LNCAP (cell line): ENCODE measurements around the gene ITIH6.

Source experiments
- TF ChIP-seq, protein P1 (sequence below): fragments of 450-650 bp; IDR thresholded peaks from 2 replicates; pipeline ENCODE4 v1.5.1; 2017; ENCODE audit warnings: mild to moderate bottlenecking

Gene ITIH6

DNA sequence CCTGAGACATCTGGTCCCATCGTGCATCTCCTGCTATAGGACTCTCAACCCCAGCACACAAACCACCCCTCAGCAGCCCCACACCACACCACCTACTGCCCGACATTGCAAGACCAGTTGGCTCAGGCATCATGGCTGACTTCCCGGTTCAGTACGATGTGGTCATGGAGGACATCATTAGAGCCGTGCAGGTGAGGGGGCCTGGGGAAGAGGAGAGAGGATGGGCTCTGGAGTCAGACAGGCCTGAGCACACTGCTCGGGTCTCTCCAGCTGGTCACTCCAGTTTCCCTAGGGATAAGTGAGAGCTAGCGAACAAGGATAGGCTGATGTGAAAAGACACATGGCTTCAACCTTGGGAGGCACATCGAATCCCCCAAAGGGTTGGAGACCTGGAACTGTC lies 26.7 kb upstream of the ITIH6 start:
- TF ChIP-seq, protein P1, sequence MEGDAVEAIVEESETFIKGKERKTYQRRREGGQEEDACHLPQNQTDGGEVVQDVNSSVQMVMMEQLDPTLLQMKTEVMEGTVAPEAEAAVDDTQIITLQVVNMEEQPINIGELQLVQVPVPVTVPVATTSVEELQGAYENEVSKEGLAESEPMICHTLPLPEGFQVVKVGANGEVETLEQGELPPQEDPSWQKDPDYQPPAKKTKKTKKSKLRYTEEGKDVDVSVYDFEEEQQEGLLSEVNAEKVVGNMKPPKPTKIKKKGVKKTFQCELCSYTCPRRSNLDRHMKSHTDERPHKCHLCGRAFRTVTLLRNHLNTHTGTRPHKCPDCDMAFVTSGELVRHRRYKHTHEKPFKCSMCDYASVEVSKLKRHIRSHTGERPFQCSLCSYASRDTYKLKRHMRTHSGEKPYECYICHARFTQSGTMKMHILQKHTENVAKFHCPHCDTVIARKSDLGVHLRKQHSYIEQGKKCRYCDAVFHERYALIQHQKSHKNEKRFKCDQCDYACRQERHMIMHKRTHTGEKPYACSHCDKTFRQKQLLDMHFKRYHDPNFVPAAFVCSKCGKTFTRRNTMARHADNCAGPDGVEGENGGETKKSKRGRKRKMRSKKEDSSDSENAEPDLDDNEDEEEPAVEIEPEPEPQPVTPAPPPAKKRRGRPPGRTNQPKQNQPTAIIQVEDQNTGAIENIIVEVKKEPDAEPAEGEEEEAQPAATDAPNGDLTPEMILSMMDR: no peak

DNA sequence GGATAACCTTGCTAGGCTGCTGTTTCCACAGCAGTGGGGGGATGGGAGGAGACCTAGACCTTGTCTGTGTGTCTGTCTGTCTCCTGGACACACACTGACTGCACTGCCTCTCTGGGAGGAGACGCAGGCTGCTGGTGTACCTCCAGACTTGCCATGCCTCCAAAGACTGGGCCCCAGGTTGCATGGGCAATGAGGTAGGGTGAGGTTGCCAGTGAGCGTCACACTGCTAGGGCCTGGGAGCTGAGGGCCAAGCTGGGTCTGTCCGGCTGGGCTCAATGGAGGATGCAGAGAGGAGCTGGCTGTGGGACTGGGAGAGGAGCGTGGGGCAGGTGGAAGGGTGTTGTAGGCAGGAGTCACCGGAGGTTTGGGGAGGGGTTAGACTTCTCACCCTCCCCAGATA lies 26.1 kb upstream of the ITIH6 start:
- TF ChIP-seq, protein P1: no peak

DNA sequence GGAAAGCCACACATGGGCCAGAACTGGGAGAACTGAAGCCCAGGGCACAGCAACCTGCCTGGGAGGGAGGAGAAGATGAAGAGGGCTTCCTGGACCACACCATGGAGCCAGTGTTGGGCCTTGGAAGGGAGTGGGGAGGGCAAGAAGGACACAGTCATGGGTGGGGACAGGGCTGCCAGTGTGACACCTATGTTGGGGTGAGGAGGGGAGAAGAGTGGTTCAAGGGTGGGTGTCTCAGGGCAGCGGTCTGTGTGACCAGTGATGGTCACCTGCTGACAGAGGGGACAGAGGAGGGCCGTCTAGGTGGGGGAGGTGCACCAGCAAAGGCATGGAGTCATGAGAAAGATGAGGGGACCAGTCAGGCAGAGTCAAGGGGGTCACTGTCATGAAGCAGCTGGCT lies 23.3 kb upstream of the ITIH6 start:
- TF ChIP-seq, protein P1: no peak

DNA sequence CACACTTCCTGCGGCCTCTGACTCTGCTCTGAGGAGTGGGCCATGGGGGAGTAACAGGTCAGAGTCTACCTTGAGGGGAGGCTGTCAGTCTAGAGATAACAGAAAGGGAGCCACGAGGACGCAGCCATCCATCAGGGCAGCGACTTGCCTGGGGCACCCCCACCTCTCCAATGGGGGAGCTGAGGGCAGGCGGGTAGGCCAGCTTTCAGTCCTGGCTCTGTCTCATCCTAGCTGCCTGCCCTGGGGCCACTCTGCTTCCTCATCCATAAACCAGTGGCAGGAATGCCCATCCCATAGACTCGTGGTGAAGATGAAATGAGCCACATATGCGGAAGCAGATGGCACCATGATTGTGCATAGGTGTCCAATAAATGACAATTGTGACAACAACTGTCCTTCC lies 22.7 kb upstream of the ITIH6 start:
- TF ChIP-seq, protein P1: no peak

DNA sequence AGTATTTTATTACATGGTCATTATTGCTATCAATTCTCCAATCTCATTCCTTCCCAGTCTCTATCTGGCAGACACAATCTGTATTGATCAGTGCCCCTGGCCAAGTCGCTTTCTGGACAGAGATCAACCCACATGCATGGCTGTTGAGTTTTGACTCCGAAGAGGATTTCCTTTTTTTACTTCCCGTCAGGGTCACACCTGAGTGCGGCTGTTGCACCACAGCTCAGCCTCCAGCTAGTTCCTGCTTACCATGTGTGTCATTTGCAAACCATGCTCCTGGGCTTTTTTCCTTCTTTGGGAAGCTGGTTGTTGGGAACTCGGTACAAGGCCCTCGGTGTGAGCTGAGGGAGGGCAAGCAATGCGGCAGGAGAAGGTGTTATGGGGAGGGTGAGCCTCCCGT lies 21.1 kb upstream of the ITIH6 start:
- TF ChIP-seq, protein P1: no peak

DNA sequence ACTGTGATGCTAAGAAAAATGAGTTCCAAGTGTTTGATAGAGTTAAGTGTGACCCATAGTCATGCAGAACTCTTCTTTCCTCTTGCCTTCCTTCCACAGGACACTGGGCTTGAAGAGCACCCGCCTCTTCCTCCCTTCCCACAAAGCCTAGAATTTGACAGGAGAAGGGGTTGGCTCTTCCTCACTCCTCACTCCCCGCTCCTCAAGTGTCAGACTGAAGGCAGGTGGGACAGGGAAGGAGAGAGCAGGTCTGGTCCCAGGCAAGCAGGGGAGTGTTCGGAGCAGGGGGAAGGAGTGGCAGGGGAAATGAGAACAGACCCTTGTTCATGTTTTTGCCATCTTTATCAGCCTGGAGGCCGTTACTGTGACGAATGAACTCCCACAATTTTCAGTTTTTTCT lies 20.2 kb upstream of the ITIH6 start:
- TF ChIP-seq, protein P1: no peak

DNA sequence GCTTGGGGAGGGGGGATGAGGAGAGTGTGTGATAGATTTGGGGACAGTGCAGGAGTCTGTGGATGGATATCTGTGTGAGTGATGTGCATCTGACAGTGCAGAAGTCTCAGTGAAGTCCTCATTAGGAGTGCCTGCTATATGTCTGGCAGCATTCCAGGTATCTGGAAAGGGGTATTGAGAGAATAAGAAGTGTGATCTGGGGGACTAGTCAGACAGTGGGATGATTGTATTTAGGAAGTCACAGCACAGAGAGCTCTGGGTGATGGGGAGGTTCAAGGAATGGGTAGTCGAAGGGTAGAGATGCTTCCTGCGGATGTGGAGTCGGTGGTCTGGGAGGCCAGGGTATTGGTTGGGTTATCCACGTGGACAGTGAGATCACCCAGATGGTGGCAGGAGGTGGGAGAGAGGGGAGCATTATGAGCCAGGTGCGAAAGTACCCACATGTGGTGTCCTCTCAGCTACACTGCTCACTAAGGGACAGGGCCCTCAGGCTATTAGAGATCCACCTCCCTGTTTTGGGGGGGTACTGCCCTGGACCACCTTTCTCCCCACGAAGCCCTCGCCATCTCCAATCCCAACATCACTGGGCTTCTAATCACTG lies 19.3 kb upstream of the ITIH6 start:
- TF ChIP-seq, protein P1: no peak

DNA sequence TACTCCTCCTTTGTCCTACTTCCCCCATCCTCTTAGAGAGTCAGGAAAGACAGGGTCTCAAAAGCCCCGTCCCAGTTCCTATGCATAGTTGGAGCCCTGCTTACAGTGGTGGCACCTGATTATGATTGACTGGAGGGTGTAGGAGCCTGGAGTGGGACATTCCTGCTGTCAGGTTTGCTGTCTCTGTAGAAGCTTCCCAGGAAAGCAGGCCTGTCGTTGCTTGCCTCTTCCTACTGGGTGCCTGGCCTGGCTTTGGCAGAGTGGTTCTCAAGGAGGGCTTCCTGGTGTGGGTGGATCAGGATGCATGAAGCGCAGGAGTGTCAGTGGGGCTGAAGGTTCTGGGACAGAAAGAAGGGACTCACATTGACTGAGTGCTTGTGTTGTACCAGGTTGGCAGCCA lies 14.3 kb upstream of the ITIH6 start:
- TF ChIP-seq, protein P1: no peak
